Endothelial cell of umbilical vein (primary cell): Measurements from ENCODE around the gene SIPA1L3. TPM values are rescaled to one million over a fixed set of nuclear protein-coding genes. Genes with fewer than 3 reads are reported as not detected.

Source experiments
- BruUV-seq: library from RNA; stranded (reverse); fragments of 400-500 nt; replicated peaks from 2 replicates; lab custom pipeline; 2021; lab: Mats Ljungman, UMichigan
- CTCF ChIA-PET: fragments of 300-600, 350-600 bp; sonication (Branson Sonifier 250); formaldehyde crosslinking; loops from one replicate; lab custom pipeline; 2021; ENCODE audit warnings: antibody characterized with exemption, inconsistent platforms; lab: Charles Lee
- POLR2A ChIA-PET: fragments of 300-600, 350-600 bp; sonication (Branson Sonifier 250); formaldehyde crosslinking; loops from one replicate; lab custom pipeline; 2021; ENCODE audit warnings: antibody characterized with exemption, inconsistent platforms; lab: Charles Lee
- DNase-seq: peaks from one replicate; pipeline ENCODE4 v3.0.0-alpha.2; 2011; ENCODE audit warnings: low read depth, low spot score
- FAIRE-seq: peaks from 2 replicates; lab custom pipeline; 2011; peaks lifted over from hg19 to GRCh38; lab: Jason Lieb, UNC
- H2AFZ ChIP-seq: 2 replicates; pipeline ENCODE4 v1.6.0; 2012; ENCODE audit warnings: low read depth, low read length, control low read depth, inconsistent platforms
- H3K27ac ChIP-seq: 2 replicates; pipeline ENCODE4 v1.5.1; 2011; ENCODE audit warnings: low read depth, mild to moderate bottlenecking, control low read depth, low read length, moderate library complexity; ENCODE audit not compliant: insufficient read depth
- H3K27me3 ChIP-seq, 2 experiments: 2 replicates each; pipeline versions ENCODE4 v1.6.0 to v1.6.1; 2011; ENCODE audit warnings: low read length in 2 of 2, mixed read lengths in 1 of 2; ENCODE audit not compliant: control insufficient read depth in 2 of 2, insufficient read depth in 2 of 2
- H3K36me3 ChIP-seq, 2 experiments: 2 replicates in 1 of 2; 3 replicates in 1 of 2; pipeline ENCODE4 v1.5.1; 2011; ENCODE audit warnings: low read length in 2 of 2, mild to moderate bottlenecking in 1 of 2, moderate library complexity in 1 of 2; ENCODE audit not compliant: control insufficient read depth in 2 of 2, insufficient read depth in 2 of 2; ENCODE audit errors: extremely low read depth in 1 of 2
- H3K4me1 ChIP-seq: 3 replicates; pipeline ENCODE4 v1.5.1; 2011; ENCODE audit warnings: mild to moderate bottlenecking, low read length; ENCODE audit not compliant: control insufficient read depth, insufficient read depth; ENCODE audit errors: extremely low read depth
- H3K4me2 ChIP-seq: 2 replicates; pipeline ENCODE4 v1.6.1; 2011; ENCODE audit warnings: low read length, control low read depth, mixed read lengths; ENCODE audit not compliant: insufficient read depth
- H3K4me3 ChIP-seq, 3 experiments: fragments of 200-600 bp in 1 of 3; sonication (generic), shearing (Covaris generic) in 1 of 3; replicated peaks in 1 of 3; 2 replicates each; pipeline ENCODE4 v1.5.1; 2011 to 2016; ENCODE audit warnings: control low read depth in 3 of 3, low read length in 3 of 3, mild to moderate bottlenecking in 2 of 3, inconsistent platforms in 1 of 3, low read depth in 1 of 3, moderate library complexity in 1 of 3; ENCODE audit not compliant: insufficient read depth in 1 of 3
- H3K79me2 ChIP-seq: 2 replicates; pipeline ENCODE4 v1.6.0; 2012; ENCODE audit warnings: low read length, inconsistent platforms; ENCODE audit not compliant: control insufficient read depth, insufficient read depth
- H3K9ac ChIP-seq: replicated peaks from 2 replicates; pipeline ENCODE3; 2011; ENCODE audit warnings: low read length, control low read depth; ENCODE audit not compliant: insufficient read depth; ENCODE audit errors: extremely low read depth
- H3K9me1 ChIP-seq: replicated peaks from 3 replicates; pipeline ENCODE4 v1.6.0; 2011; ENCODE audit warnings: mild to moderate bottlenecking, low read length; ENCODE audit not compliant: control insufficient read depth, insufficient read depth; ENCODE audit errors: extremely low read depth
- H3K9me3 ChIP-seq: replicated peaks from 2 replicates; pipeline ENCODE4 v1.5.1; 2012; ENCODE audit warnings: low read length, inconsistent platforms; ENCODE audit not compliant: control insufficient read depth, insufficient read depth
- H4K20me1 ChIP-seq: replicated peaks from 2 replicates; pipeline ENCODE3; 2011; ENCODE audit warnings: mild to moderate bottlenecking, low read length; ENCODE audit not compliant: control insufficient read depth, insufficient read depth; ENCODE audit errors: extremely low read depth
- CTCF ChIP-seq, 2 donors: IDR thresholded peaks; 1 replicate in 1 of 2; 2 replicates in 1 of 2; pipeline ENCODE4 v1.5.1; 2011; ENCODE audit warnings: low read length in 2 of 2, mild to moderate bottlenecking in 2 of 2, moderate library complexity in 2 of 2, control low read depth in 1 of 2, inconsistent platforms in 1 of 2, low read depth in 1 of 2; ENCODE audit not compliant: insufficient read depth in 1 of 2; ENCODE audit errors: extremely low read depth in 1 of 2
- EZH2 ChIP-seq: IDR thresholded peaks from 2 replicates; pipeline ENCODE4 v1.6.1; 2012; ENCODE audit warnings: borderline replicate concordance, low read depth, mild to moderate bottlenecking, moderate library complexity, low read length, inconsistent platforms; ENCODE audit not compliant: severe bottlenecking
- FOS ChIP-seq: IDR thresholded peaks from 2 replicates; pipeline ENCODE4 v1.6.1; 2011; ENCODE audit warnings: mild to moderate bottlenecking, low read length, moderate library complexity, borderline replicate concordance; ENCODE audit not compliant: insufficient read depth
- GATA2 ChIP-seq: IDR thresholded peaks from 2 replicates; pipeline ENCODE4 v1.7.0; 2011; ENCODE audit warnings: low read depth, mild to moderate bottlenecking, moderate library complexity, mixed read lengths, low read length; ENCODE audit not compliant: insufficient read length, insufficient read depth
- JUN ChIP-seq: IDR thresholded peaks from 2 replicates; pipeline ENCODE4 v1.6.1; 2011; ENCODE audit warnings: borderline replicate concordance, low read depth; ENCODE audit not compliant: insufficient read length, insufficient read depth
- MAX ChIP-seq: IDR thresholded peaks from 2 replicates; pipeline ENCODE4 v1.6.1; 2011; ENCODE audit not compliant: insufficient read depth, insufficient read length
- MYC ChIP-seq: IDR thresholded peaks from one replicate; pipeline ENCODE4 v1.6.1; 2011; ENCODE audit warnings: mild to moderate bottlenecking, low read depth, low read length
- POLR2A ChIP-seq: IDR thresholded peaks from 2 replicates; pipeline ENCODE4 v1.6.1; 2012; ENCODE audit warnings: low read depth, mild to moderate bottlenecking, control low read depth, low read length
- POLR2AphosphoS5 ChIP-seq: IDR thresholded peaks from 2 replicates; pipeline ENCODE4 v1.6.1; 2012; ENCODE audit warnings: low read depth, mild to moderate bottlenecking, control low read depth, low read length, moderate library complexity; ENCODE audit not compliant: insufficient read depth
- dilution Hi-C: fragments of 300-500 bp; cut with MboI; formaldehyde crosslinking; loops from one replicate; pipeline ENCODE4 v1.15.0; 2019; ENCODE audit warnings: low sequenced_read_pairs; ENCODE audit not compliant: extremely low pct_ligation_motif_present
- intact Hi-C: fragments of 100-400 bp; cut with micrococcal nuclease; formaldehyde crosslinking; loops from one replicate; pipeline ENCODE4 v1.10.0; 2022
- polyA plus RNA-seq, 4 experiments: library from polyadenylated mRNA; depleted of rRNA in 3 of 4; stranded (reverse) in 3 of 4; unstranded in 1 of 4; fragments of >200 nt; gene quantifications; 2 replicates each; pipeline versions ENCODE4 v1.2.1 to v1.2.3, GENCODE V29; 2011 to 2012; ENCODE audit warnings: missing spikeins in 1 of 4
- total RNA-seq: library from RNA; stranded (reverse); gene quantifications from 2 replicates; pipeline ENCODE4 v1.2.3, GENCODE V29; 2021

The SIPA1L3 gene
- total and polyA plus RNA-seq, 2 donors (not counting 3 experiments of a cell fraction or from before 2014, with no cell fraction given): 14.2 to 47.2 TPM

- no peaks in the 10 kb centered on the region for H4K20me1 ChIP-seq
- ChIA-PET POLR2A (no interaction called here), CTCF (no interaction called here)
- dilution Hi-C loops: no loop called here
- peaks cover 0 to 4% of the 10 kb centered on the region in 2 experiments for H3K36me3 ChIP-seq
- no TSS peak for BruUV-seq
- H3K4me2 ChIP-seq: no peak overlapping the region
- H3K79me2 ChIP-seq: no peaks in the 10 kb centered on the region
- H3K9ac ChIP-seq: no peak overlapping the region
- intact Hi-C loops: no loop called here
- no peaks in the 10 kb centered on the region for H3K4me1 ChIP-seq
- DNase-seq (no peak), FAIRE-seq (no peak)
- no peak overlapping the region for H3K4me3 ChIP-seq
- H2AFZ ChIP-seq: no peak overlapping the region
- no peaks in the 10 kb centered on the region for H3K9me3 ChIP-seq
- no peaks in the 10 kb centered on the region for H3K27me3 ChIP-seq
- H3K27ac ChIP-seq: no peak overlapping the region
- H3K9me1 ChIP-seq: no peaks in the 10 kb centered on the region
- no peak for TF ChIP-seq CTCF (IDR thresholded peaks at IDR 0.05; ENCODE audit: extremely low read depth in 1 of 2, insufficient read depth in 1 of 2, low read depth in 1 of 2, low read length in 2 of 2)
- TF ChIP-seq POLR2AphosphoS5: no peak
- no peak for TF ChIP-seq GATA2
- TF ChIP-seq MAX: no peak
- no peak for TF ChIP-seq MYC
- no peak for TF ChIP-seq FOS
- no peak for TF ChIP-seq EZH2
- no peak for TF ChIP-seq POLR2A
- TF ChIP-seq JUN: no peak
Observed at GRCh38 chr19:38139122-38139521, 232.1 kb downstream of the SIPA1L3 start.
